Measurements from ENCODE around the gene ANO6.

Gene ANO6

DNA sequence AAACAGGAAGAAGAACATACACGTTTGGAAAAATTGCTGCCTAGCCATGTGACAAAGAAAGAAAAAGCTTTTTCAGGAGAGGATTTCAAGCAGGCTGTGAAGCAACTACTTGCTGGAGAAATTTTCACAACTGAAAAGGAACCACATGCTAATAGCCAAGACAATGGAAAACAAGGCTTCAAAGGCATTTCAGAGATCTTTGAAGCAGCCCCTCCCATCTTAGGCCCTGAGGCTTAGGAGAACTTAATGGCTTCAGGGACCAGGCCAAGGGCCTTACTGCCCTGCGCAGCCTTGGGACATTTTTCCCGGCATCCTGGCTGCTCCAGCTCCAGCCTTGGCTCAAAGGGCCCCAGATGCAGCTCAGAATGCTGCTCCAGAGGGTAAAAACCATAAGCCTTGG lies 257.7 kb downstream of the ANO6 start:
- DNase-seq: no peak

- DNase-seq: no peak
Observed at GRCh38 chr12:45475594-45475993, 259.7 kb downstream of the ANO6 start.

- no peak for DNase-seq
Observed at GRCh38 chr12:45477526-45477925, 261.6 kb downstream of the ANO6 start.

- DNase-seq: no peak
Observed at GRCh38 chr12:45478931-45479330, 263.0 kb downstream of the ANO6 start.

DNA sequence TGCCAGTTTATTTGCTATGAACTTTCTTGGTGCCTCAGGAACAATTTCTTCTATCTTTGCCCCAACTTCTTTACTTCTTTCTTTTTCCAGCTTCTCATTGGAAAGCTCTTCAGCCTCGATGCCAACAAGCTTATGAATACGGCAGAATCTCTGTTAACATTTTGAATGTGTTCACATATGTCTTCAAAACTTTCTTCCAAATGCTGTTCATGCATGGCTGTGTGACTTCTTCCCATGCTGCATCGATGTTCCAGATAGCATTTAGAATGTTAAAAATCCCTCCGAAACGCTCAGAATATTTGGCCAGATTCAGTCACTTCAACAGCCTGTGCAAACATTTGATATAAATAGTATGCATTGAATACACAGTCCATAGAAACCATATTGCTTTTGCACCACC lies 265.9 kb downstream of the ANO6 start:
- DNase-seq: no peak

DNA sequence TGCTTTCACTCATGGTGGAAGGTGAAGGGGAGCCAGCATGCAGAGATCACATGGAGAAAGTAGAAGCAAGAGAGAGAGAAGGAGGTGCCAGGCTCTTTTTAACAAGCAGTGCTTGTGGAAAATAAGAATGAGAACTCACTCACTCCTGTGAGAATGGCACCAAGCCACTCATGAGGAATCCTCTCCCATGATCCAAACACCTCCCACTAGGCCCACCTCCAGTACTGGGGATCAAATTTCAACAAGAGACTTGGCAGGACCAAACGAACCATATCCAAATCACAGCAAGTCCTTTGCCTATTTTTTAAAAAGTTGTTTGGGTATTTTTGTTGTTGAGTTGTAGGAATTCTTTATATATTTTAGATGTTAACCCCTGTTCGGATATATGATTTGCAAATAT lies 267.7 kb downstream of the ANO6 start:
- no peak for DNase-seq

Data from Kasumi-1 (cell line).